ENCODE measurements around the gene PTPRK.

Gene PTPRK

DNA sequence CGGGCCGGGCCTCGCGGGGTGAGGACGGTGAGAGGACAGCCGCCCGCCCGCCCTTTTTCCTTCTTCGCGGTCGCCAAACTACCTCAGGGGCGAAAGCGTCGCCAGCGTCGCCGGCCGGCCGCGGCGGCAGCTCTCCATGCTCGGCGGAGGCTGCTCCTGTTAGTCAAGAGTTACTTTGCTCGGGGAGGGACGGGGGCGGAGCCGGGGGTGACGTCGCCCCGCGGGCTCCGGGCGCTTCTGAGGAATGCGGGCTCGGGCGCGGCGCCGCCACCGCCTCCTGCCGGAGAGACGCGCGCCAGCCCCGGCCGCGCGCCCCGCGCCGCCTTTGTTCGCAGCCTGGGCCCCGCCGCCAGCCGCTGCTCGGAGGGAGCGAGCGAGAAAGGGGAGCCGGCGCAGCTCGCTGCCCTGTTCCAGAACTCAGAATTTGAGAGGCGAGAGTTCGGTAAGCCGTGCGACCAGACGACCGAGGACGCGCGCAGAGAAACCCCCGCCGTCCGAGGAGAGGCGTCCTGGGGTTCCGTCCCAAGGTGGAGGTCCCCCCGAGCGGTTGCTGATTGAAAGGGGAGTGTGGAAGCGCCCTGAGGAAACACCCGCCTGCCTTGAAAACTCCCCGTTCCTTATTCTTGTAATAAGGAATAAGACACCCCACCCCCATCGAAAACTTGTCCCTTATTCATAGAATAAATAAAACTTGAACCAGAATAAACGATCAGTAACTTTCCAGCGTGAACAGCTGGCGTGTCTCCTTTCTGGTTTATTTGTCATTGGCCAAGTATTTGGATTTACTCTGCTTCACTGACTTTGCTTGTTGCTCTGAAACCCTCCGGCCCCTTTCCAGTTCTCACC, at the start of gene PTPRK:
Gene PTPRK (minus strand): TSS at position 164 of the 846 bp plus-strand sequence. CDS start 241 bp downstream, outside the sequence.
- peak; percentile 70 for DNase-seq

DNA sequence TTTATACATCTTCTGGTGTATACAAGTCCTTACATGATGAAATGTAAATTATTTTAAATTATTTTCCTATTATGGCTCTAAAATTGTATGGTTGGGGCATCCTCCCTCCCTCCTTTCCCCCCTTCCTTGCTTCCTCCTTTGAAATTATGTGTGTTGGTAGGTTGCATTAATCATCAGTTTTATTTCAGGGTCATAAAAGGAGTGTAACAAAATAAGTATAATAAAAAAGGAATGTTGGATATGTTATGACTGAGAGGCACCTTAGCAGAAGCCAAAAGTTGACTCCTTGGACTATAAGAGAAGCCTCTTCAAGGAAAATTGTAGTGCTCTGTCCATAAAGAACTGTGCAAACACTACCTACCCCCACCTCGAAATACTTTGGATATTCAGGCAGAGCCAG, 46.6 kb upstream of the PTPRK start:
- no peak for DNase-seq

DNA sequence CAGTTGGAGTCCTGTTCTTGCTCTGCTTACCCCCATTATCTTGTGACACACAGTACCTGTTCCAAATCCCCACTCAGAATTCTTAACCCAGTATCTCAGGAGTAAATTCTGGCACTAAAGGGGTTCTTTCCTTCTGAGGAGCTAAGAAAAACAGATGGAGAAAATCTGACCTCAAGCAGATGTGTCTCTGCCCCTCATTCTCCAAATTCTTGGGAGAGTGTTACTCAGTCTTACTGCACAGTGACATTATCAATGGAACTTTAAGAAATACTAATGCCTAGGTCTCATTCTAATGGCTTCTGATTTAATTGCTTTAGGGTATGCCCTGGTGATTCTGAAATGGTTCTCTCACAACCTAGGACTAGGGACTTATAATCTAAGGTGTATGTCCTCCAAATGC, 40.6 kb upstream of the PTPRK start:
- no peak for DNase-seq

DNA sequence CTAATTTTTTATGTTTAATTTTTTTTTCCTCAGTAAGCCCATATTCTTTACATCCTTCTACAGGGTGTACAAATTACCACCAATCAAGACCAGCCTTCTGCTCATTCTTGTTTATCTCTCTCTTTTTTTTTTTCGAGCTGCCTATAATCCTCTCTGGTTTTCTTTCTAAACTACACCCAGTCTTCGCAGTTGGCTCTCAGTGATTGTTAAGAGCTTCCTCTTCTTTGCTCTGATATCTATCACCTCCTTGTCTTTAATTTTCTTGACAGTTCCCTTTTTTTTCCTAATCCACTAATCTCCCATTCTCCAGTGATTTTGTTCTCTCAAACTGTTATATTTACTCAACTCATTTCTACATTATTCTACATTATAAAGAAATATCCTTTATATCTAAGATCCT, 38.5 kb upstream of the PTPRK start:
- no peak for DNase-seq

GRCh38 chr6:128558021-128558420, 37.6 kb upstream of the PTPRK start:
- no peak for DNase-seq

DNA sequence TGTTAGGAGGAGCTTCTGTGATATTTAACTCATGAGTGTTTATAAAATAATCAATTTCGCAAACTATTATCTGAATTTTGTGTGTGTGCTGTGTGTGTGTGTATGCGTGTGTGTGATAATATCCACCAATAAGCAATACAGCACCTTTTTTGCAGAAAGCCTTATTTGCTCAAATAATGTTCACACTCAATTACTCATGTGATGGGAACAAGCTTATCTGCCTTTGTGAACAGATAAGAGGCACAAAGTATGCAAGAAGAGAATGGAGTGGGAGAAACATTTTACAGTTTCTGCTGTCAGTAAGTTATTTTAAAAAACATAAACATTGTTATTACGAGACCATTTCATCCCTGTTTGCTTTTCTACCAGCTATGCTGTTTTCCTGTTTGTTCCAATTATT, 36.7 kb upstream of the PTPRK start:
- DNase-seq = no peak

DNA sequence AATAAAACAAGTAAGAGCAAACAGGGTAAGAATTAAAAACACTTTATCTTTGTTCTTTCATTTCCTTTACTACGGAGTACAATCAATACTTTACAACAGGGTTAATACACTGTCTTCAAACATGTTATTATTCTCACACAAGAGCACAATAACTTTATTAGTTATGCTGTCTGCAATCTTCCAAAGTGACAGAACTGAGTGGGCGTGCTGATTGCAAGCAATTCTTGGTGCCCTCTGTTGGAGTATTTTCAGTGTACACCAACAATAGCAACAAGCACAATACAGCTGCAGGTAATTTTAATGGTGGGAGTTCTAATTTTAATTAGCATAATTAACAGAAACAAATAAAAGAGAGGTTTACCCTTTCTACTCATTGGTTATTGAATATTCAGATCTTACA, 33.9 kb upstream of the PTPRK start:
- no peak for DNase-seq

- DNase-seq = no peak
These were observed 20.9 kb upstream of the PTPRK start for GRCh38 chr6:128541261-128541660.

- DNase-seq = no peak
These were observed 18.4 kb upstream of the PTPRK start for GRCh38 chr6:128538763-128539162.

- DNase-seq = no peak
These were observed 12.4 kb upstream of the PTPRK start for GRCh38 chr6:128532827-128533226.

GRCh38 chr6:128532136-128532535, 11.7 kb upstream of the PTPRK start:
- DNase-seq = no peak

DNA sequence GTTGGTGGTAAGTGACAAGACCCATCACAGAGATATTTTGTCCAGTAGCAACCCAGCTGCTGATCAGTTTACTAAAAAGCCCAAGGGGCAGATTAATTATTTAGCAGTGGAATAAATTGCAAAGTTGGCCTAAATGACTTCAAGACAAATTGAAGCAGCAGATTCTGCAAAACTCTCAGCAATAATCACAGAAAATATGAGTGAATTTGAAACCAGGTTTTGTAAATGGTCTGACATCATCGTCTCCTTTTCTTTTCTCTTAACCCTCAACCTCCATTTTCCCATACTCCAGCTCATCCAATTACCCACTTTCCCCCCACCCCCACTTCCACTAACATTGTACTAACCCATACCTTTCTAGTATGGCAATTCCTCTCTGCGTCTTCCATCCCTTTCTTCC, 11.3 kb upstream of the PTPRK start:
- DNase-seq = no peak

DNA sequence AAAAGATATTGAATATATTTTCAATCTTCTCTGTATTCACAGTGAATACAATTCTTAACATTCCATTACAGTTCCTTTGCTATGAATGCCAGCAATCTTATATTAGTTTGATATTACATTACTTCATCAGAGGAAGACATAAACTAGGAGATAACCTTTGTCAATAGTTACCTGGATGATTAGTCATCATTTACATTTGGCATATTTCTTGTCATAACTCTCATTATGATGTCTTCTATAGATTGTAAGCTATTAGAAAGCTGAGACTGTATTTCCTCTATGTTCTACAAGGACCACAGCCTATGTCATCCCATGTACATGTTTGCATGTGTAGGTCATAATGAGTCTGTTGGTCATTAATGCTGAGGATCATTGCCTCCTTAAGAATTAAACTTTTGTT, 7.8 kb upstream of the PTPRK start:
- no peak for DNase-seq

DNA sequence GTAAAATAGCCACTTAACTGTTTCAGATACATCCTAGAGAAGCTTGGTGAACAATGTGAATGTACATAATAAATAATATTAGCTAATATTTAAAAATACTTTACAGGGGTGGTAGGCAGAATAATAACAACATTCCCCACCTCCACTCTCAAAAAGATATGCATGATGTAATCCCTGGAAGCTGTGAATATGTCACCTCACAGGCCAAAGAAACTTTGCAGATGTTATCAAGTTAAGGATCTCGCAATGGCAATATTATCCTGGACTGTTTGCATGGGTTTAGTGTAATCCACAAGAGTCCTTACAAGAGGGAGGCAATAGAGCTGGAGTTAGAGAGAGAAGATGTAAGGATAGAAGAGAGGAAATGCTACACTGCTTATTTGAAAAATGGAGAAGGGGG, 7.0 kb upstream of the PTPRK start:
- no peak for DNase-seq

DNA sequence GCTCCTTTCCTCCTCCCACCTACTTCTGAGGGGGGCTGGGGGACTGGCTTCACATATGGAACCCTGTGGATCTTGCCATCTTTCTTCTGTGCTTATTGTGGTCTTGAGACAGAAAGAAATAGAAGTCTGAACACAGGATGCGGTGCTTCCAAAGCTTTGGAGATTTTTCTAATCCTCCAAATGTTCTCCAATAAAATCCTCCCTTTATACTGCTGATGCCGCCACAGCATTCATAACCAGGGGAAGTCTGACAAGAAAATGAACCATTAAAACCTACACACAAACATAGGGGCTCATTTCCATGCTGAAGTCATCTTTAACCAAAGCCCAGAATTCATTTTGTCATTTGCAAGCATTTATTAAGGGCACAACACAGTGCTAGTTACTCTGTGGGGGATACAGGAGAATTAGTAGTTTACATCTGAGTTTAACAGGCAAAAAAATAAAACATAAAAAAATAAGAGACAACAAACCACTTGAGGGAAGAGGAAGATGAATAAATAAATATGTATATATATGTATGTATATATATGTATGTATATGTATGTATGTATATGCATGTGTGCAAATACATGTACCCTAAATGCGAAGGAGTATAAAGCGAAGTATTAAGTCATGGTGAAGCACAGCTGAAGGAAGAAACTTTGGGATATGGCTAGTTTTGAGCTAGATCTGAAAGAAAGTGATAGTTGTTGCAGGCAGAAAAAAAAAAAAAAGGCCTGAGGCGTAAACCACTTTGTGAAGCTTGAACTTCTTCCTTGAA, 5.9 kb upstream of the PTPRK start:
- no peak for DNase-seq

- no peak for DNase-seq
These were observed 5.0 kb upstream of the PTPRK start for GRCh38 chr6:128525406-128525805.

GRCh38 chr6:128521282-128521632, 858 bp upstream of the PTPRK start:
- no peak for DNase-seq

- DNase-seq = no peak
These were observed 416 bp downstream of the PTPRK start for GRCh38 chr6:128519931-128520435.

DNA sequence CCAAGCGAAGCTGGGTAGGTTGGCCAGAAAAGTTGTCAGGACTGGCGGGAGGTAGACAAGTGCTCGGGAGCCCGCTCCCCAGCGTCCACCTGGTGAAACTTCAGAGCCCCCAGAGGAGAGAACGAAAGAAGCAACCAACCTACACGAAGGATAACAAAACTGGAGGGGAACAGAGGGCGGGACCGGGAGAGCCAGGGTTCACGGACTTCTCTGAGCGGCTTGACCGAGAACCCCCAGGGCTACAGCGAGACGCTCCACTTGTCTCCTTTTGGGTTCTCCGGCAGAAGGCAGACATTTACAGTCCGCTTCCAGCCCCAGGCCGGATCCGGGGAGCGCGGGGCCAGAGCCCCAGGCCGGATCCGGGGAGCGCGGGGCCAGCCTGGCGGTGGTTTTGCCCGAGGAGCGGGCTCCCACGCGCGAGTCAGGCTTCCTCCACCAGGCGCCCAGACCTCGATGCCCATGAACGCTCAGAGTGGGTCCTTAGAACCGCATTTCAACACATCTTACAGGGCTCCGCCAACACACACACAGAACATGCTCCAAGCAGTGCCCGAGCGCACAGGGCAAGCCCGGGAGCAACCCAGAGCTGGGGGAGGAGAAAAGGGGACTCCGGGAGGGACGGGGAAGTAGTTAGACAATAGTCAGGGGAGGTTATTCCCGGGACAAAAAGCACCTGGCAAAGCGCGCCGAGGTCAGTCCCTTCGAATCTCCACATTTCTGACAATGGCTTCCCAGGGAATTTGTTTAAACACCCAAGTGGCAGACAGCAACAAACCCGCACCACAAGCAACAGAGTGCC, 1.1 kb downstream of the PTPRK start:
- DNase-seq = peak; percentile 18

DNA sequence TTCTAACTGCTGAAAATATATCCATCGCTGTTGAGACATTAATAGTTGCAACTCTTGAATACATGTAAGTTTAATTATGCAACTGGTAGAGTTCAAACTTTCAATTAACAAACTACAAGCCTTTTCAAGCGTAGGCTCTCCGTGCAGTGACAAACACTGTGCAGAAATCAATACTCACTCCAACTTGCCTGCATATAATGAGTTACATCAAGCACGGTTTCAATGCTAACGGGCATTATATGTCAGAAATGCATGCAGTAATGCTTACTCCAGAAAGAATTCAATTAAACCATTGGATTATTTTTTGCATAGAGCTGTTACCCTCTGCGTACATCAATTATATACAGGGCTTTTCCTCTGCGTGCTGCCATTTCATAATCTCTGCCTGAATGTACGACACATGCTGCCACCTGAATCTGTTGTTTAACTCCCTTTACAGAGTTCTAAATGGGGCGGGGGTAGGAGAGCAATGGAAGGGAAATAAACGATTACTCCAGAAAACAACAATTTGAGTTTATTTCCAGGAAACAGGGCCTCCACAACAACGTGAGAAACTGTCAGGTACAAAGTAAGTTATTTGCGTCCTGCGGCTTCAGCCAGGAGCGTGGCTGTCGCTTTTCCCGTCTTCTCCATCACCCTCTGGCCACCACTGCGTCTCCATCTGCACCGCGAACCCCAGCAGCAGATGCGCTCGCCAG, 1.8 kb downstream of the PTPRK start:
- no peak for DNase-seq

- no peak for DNase-seq
These were observed 3.3 kb downstream of the PTPRK start for GRCh38 chr6:128517124-128517523.

DNA sequence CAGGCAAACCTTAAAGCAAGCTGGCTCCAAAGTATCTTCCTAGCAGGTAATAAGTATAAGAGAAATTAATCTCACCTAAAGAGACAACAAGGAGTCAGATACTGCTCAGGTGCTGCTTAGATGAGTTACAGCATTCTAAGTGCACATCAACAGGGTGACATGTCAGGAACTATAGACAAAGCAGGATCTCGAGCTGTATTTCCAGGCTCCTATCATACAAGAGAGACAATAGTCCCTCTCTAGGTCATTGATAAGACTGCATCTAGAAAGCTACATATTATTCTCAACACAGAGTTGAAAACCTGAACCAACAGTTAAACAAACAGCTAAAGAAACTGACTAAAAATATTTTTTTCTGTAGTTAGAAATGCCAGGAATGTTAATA, 3.9 kb downstream of the PTPRK start:
- DNase-seq = no peak

Data from cortex of kidney (tissue), 1 donor.